ENCODE data around the gene PPP1R1C.

DNA sequence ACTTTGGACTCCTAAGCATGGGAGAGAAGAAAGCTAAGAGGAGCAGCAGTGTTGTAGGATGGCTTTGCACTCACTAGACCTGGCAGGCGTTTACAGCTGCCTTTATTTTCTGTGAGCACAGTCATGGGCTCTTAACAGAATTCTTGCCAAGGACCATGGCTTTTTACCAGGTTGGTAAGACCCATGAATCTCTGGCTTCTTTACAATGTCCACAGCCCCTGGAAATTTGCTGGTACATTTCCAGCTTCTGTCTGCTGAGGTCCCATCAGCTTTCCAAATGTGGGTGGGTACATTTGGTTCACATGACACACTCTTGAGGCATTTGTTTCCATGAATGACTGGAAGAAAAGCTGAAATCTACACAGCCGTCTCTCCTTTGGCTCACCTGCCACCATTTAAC, 162.7 kb downstream of the PPP1R1C start:
- TF ChIP-seq, protein P1, sequence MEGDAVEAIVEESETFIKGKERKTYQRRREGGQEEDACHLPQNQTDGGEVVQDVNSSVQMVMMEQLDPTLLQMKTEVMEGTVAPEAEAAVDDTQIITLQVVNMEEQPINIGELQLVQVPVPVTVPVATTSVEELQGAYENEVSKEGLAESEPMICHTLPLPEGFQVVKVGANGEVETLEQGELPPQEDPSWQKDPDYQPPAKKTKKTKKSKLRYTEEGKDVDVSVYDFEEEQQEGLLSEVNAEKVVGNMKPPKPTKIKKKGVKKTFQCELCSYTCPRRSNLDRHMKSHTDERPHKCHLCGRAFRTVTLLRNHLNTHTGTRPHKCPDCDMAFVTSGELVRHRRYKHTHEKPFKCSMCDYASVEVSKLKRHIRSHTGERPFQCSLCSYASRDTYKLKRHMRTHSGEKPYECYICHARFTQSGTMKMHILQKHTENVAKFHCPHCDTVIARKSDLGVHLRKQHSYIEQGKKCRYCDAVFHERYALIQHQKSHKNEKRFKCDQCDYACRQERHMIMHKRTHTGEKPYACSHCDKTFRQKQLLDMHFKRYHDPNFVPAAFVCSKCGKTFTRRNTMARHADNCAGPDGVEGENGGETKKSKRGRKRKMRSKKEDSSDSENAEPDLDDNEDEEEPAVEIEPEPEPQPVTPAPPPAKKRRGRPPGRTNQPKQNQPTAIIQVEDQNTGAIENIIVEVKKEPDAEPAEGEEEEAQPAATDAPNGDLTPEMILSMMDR (IDR thresholded peaks at IDR 0.05 in 8 of 11, conservative IDR thresholded peaks at IDR 0.05 in 3 of 11), result no peak
- TF ChIP-seq POLR2AphosphoS5 (IDR thresholded peaks at IDR 0.05) (no peak), POLR2A (IDR thresholded peaks at IDR 0.05) (no peak)

All from spleen (tissue), 7 donors.